Skeletal muscle cell (primary cell): Measurements from ENCODE around the gene ISM1.

Experiments used
- DNase-seq: peaks from one replicate; pipeline ENCODE4 v3.0.0-alpha.2; 2010; ENCODE audit warnings: low read depth
- H3K4me3 ChIP-seq: 2 replicates; pipeline ENCODE4 v1.5.1; 2011; ENCODE audit warnings: low read depth, mild to moderate bottlenecking, control low read depth, low read length, moderate library complexity

The ISM1 gene

DNA sequence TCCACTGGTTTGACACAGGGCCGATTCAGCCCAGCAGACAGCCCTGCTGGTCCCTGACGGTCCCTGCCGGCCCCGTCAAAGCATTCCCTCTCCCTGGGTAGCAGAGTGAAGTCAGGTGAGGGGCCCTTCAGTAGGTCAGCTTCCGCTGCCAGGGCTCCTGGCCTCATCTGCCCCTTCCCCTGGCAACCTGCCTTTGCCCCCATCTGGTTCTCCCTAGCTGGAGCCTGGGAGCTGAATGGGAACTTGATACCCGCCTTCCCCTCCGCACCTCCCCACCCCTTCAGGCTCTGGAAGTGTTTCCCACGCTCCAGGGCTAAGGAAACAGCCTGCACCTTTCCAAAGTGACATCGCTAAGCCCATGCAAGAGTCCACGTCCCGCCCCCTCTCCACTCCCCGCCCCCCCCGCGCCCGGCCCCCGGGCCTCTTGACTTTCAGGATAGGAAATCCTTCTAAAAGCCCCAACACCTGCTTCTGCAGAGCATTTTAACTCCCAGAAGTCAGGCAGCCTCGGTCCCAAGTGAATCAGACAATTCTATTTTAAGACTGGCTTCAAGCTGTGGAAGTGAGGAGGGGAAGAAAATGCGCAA, 53.3 kb downstream of the ISM1 start:
- H3K4me3 ChIP-seq = no peak overlapping the region
- no peak for DNase-seq

DNA sequence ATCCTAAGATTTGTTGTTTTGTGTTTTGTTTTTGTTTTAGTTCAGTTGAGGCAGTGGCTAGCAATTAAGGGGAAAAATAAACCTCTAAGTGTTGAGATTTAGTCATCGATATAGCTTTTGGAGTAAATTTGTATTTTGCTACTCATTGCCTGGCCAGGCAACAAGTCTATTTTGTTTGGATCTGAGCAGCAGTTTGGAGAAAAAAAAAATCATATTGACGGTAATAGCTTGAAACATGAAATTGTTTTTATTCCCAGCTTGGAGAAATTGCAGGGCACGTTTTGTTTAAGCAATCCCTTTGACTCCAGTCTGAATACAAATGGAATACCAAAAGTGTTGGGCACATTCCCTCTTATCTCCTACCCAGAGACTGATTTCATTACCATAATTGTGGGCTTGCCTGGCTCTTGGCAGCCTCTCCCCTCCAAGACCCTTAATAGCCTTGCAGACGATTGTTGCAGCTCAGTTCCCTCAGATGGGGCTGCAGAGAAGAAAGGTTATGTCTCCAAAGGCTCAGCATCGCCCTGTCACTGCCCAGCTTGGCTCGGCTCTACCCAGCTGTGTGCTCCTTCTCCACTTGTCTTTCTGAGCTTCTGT, 56.0 kb downstream of the ISM1 start:
- no peak for DNase-seq
- no peak overlapping the region for H3K4me3 ChIP-seq

DNA sequence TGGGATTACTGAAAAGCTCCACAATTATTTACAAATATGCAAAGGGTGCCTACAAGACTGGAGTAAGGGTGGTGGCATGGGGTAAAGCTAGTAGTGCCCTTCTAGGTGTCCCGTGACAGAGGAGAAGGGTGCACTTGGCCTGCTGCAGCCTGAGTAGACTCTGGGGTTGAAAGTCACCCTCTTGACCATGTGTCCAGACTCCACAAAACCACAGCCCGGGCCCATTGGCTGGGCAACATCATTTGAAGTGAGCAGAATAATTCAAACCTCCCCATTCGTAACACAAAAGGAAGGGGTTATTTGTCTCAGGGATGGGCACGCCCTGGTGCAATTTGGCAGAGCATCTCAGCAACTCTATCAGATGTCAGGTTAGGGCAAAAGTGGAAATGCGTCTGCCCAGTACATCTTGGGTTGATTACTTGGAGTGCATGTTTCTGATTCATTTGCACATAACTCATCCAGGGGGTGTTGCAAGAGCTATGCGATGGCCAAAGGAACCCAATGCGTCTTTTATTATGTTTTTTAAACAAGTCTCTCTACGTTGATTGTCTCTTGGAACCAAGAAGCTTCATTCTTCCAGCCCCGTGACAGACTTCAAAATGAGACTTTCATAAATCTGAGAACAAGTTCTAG, 56.7 kb downstream of the ISM1 start:
- no peak overlapping the region for H3K4me3 ChIP-seq
- DNase-seq = no peak

DNA sequence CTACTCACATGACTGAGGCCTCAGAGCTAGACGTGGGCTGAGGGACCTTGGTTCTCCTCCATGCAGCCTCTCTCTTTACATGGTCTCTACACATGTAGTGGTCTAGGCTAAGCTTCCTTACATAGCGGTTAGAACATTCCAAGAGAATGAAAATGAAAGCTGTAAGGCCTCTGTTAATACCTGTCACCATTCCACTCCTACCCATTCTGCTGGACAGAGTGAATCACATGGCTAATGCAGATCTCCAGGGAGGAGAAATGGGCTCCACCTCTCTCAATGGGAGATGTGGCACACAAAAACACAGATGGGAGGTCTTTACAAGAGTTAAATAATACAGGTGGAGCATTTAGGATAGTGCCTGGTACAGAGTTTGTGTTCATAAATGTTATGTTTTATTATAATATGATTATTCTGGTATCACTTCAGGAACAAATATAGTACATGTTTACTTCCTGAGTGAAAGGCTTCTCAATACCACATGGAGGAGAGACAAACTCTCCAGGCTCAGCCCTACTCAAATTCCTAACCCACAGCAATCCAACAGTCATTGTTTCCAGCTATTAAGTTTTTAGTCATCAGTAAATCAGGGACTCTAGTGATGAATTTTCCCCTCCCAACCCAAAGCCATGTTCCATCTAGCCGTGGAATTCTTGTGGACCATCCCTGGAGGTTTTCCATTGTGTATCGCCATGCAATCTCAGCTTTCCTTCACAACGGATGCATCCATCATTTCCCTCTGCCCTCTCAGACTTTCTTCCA, 57.9 kb downstream of the ISM1 start:
- no peak for DNase-seq
- no peak overlapping the region for H3K4me3 ChIP-seq

DNA sequence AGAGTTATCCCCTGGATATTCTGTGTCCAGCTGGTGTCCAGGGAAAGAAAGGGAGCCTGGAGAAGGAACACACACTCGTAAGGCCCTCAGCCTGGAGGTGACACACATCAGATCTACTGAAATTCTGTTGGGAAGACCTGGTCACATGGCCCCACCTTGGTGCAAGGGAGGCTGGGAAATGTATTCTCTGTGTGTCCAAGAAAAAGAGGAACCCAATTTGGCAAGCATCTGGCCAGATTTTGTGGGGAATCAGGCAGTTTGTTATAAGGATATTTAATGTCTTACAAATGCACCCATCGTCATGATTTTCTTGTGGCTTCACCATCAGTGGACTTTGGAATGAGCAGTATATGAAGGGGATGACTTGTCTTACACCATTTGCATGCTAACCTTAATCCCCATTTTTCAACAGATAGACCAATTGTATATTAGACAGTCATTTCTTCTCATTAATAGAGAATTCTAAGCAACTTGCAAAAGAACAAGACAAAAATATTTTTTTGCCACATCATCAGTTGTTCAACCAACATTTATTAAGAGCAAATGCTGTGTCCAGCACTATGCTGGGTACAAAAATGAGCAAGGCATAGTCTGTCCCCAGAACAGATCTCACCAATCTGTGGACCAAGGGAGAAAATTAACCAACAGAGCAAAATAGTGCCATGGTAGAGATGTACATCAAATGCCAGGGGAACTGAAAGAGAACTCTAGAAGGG, 59.7 kb downstream of the ISM1 start:
- no peak overlapping the region for H3K4me3 ChIP-seq
- no peak for DNase-seq

DNA sequence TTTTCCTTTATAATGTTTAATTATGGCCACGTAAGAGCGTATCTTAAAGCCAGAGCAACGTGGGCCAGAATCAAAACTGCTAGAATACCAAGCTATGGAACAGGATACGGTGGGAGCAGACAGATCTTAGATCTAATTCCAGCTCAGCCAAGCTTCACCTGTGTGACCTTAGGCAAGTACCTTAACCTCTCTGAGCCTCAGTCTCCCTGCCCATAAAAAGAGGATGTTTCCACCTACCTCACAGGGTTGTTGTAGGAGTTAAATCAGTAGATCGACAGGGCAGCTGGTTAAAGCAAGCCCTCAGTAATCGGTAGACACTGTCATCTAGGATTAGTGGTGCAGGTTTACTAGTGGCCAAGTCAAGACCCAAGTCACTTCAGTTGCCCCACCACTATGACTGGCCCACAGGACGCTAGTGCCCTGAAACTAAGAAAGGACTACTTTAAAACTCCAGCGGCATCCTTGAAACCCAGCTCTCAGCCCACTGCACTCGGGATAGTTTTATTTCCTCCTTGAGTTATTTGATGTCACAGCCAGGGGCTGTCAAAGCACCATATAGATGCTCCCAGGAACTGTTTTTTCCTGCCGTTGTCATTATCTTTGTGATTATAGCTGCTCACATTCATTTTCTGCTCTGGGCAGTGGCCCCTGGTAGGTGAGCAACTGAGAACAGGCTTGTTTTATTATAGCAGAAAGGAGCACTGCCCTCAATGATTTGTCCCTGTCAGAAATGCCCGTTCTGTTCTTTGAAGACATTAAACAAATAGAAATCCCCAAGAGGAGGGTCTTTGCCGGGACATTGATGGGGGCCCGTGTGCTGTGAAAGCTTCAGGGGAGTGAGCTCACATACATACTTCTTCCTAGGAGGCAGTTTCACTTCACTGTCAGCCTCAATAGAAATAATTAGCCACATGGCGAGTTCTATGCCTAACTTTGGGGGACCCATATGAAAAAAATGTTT, 63.1 kb downstream of the ISM1 start:
- no peak for DNase-seq
- no peak overlapping the region for H3K4me3 ChIP-seq

DNA sequence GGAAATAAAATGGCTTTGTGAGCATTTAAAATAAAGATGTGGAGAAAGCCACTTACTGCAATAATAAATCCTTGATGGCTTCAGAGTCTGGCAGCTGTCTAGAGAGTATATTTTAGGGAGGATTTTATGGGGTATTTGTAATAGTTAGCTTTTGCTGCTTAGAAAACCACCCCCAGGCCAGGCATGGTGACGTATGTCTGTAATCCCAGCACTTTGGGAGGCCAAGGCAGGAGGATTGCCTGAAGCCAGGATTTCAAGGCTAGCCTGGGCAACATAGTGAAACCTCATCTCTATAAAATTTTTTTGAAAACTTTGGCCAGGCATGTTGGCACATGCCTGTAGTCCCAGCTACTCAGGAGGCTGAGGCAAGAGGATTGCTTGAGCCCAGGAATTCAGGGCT, 63.8 kb downstream of the ISM1 start:
- DNase-seq = no peak
- no peak overlapping the region for H3K4me3 ChIP-seq

DNA sequence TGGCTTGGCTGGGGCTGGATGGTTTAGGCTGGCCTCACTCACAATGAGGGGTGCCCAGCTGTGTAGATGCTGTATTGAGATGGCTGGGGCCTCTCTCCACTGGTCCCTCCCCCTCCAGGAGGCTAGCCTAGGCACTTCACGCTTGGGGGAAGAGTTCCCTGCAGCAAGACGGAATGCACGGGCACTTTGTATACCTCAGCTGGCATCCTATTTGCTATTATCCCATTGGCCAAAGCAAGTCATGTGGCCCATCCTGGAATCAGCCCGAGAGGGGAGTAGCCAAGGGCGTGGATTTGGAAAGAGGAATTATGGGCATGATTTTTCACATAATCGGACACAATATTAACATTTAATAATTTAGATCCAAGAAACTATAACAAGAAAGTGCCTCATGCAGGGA, 64.3 kb downstream of the ISM1 start:
- H3K4me3 ChIP-seq = no peak overlapping the region

DNA sequence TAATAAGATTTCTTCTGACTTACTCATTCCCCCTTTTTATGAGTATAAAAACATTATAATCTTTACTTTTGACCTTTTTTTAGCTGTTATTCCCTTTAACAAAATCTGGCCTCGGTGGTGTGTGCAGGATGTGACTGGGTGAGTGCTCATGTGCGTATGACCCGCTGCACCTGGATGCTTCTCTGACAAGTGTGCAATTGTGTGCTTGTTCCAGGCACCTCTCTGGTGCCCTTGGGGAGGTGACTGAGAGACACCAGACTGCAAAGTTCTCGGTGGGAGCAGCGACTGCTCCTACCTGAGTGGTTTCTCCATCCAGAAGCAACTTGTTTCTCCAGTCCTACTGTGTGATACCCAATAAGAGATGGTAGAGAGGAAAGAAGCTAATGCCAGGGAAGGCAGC, 65.0 kb downstream of the ISM1 start:
- DNase-seq = no peak
- no peak overlapping the region for H3K4me3 ChIP-seq

More for the DNA sequence above, 64.3 kb downstream of the ISM1 start:
- DNase-seq = no peak

DNA sequence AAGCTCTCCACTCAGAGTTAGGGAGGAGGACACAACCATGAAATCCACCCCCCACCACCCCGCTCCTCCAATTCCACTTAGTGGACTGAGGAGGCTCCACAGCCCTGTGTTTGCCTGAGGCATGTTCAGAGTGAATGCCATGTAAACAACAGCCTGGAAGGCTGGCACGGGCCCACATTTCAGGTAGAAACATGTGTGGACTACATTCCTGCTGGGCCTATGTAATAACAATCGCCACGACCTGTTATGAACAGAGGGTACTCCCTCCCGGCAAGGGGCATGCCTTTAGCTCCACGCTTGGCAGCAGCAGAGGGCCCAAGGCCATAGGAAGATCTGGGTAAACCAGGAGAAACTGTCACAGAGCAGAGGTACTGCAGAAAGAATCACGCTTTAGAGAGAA, 65.5 kb downstream of the ISM1 start:
- H3K4me3 ChIP-seq = no peak overlapping the region
- DNase-seq = no peak

DNA sequence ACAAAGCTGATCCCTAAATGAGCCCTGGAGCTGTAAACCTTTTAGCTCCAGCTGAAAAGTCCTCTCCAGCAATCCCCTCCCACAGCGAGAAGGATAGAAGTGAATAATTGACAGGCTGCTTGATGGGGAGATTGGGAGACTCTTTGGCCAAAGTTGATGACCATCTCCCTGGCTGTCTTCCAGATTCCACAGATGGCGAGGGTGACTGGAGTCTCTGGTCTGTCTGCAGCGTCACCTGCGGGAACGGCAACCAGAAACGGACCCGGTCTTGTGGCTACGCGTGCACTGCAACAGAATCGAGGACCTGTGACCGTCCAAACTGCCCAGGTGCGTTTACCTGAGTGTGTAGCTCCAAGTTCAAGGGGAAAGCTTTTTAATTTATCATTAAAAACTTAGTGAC, 67.3 kb downstream of the ISM1 start:
- no peak overlapping the region for H3K4me3 ChIP-seq
- no peak for DNase-seq

DNA sequence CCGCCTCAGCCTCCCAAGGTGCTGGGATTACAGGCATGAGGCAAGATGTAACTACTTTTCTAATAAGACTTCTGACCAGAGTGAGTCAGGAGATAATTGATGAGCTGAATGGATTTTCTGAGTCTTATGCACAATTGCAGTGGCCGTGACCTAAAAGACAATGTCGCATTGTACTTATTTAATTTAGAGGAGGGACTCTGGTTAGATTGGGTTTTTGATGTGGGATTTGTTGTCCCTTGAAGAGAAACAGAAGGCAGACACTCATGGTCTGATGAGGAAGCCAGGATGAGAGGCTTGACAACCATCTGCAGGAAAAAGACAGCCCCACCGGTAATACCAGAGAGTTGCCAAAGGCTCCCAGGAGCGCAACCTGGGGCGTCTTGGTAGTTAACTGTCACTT, 68.0 kb downstream of the ISM1 start:
- H3K4me3 ChIP-seq = no peak overlapping the region
- DNase-seq = no peak

DNA sequence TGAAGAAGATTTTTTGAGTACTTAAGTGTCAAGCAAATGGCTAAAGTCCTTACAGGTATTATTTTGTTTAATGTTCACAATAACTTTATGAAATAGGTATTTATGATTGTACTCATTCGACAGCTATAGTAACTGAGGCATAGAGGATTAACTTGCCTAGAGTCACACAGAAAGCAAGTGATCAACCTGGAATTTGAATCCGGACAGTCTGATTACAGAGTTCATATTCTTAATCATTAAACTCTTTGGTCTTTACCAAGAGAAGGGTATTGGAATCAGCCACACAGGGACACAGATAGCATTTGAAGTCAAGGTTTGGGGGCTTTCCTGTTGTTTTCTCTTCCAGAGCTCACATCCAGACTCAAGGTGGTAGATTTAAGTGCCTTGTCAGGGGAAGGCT, 69.7 kb downstream of the ISM1 start:
- no peak overlapping the region for H3K4me3 ChIP-seq
- no peak for DNase-seq

DNA sequence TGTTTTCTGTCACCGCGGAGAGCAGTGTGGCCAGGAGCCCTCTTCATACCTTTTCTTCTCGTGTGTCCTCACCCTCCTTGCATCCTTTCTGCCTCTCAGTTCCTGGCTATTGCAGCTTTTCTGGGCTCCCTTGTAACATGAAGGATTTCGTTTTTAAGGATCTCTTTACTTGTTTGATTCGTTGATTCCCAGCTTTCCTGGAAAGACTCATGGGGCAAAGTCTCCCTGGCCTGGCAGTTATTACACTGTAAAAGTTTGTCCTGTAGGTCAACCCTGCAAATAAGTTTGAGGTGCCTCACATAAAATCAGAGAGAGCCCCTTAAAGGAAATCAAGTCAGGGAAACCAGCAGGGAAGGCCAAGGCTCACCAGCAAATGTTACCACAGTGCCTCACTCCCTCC, 70.1 kb downstream of the ISM1 start:
- H3K4me3 ChIP-seq = no peak overlapping the region
- no peak for DNase-seq

DNA sequence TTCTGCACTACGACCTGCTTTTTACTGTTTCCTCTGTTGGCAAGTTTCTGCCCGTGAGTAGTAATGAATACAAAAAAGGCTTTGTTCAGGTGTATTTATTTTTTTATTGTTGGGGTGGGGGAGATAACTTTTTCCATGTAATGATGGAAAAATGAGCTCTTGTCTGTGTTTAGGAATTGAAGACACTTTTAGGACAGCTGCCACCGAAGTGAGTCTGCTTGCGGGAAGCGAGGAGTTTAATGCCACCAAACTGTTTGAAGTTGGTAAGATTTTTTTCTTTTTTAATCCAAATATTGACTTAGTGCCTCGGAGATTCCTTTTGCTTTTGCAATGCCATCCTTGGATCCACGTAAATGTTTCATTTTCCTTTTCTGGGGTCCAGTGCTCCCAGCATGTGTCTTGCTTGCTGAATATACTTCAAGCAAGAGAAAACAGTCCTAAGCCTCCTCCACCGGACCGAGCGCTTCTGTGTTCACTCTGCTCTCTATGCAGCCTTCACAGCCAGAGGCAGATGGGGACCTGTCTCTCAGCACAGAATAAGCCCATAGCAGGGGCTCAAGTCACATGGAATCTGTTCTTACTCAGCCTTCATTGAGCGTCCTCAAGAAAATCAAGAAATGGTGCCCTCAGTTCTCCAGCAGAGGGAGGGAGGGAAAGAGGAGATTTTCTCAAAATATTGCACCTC, 71.3 kb downstream of the ISM1 start:
- no peak overlapping the region for H3K4me3 ChIP-seq
- no peak for DNase-seq

DNA sequence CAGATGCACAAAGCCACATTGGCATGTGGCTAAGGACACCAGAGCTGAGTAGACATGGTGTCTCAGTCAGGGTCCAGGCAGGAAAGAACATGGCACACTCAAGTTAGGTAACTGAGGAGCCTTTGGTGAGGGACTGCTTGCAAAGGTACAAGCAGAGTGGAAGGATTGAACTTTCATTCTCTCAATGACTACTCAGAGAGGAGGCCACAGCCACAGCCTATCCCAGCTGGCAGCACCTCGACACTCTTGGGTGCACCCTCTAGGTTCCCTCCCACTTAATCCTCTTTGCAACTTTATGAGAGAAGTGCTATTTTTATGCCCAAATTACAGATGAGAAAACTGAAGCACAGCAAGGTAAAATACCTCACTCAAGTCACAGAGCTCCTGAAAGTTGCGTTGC, 73.4 kb downstream of the ISM1 start:
- H3K4me3 ChIP-seq = no peak overlapping the region
- no peak for DNase-seq

DNA sequence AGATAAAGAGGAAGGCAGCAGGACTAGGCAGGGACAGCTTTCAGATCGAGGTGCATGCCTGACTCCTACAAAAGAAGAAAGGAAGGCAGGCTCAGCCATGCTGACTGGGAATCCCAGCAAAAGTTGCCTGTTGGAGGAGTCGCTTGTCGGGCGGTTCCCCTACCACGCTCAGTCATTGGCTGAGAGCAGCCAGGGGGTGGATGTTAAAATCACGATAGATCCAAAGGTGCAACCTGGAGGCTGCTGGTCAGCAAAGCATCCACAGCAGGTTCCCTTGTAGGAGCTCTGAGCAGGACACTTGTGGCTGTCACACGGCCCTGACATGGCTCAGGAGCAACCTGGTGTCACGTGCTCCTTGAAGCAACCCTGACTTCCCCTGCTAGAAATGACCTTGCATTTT, 74.6 kb downstream of the ISM1 start:
- no peak for DNase-seq
- H3K4me3 ChIP-seq = no peak overlapping the region

DNA sequence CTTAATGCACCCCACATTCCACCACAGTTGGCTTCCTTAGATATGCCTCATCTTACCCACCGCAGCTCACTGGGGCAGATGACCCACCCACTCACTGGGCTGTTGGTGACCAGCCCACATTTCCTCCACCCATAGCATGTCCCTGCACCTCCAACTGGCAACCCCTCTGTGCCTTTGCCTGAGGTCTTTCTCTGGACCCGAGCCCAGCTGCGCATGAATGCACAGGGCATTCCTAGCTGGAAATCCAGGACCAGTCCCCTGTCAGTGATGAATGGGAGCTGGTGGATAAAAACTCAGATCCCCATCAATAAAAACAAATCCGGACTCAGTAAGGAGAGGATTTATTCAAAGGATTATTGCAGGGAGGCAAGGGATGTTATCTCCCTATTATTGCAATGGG, 75.0 kb downstream of the ISM1 start:
- H3K4me3 ChIP-seq = no peak overlapping the region
- no peak for DNase-seq
